ENCODE data around the gene OR51M1.
"Not testable (repeated sequence)": the region's sequence is repeated elsewhere in the genome, so short reads cannot be mapped to it uniquely, and the experiment has no call there.

OR51M1 gene, protein sequence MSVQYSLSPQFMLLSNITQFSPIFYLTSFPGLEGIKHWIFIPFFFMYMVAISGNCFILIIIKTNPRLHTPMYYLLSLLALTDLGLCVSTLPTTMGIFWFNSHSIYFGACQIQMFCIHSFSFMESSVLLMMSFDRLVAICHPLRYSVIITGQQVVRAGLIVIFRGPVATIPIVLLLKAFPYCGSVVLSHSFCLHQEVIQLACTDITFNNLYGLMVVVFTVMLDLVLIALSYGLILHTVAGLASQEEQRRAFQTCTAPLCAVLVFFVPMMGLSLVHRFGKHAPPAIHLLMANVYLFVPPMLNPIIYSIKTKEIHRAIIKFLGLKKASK

DNA sequence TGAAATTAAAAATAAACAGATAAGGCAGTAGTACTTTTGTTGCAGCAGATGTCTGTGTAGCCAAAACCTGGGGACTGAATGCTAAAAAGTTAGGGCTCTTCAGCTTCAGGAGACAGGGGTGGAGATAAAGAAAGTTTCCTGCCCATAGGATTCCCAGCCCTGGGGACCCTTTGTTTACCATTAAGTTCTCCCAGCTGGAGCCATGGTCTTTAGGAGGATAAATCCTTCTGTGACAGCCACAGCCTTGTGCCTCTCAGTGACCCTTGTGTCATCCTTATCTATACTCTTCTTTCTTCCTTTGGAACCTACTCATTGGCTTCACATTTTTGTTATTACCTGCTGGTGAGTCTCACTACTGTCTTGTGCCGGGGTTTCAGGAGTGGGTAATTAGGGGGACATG is at the start of gene OR51M1:
Gene OR51M1 (plus strand): TSS at position 237 of the 400 bp plus-strand sequence. CDS start 5,587 bp downstream, outside the sequence.
- DNase-seq = no peak

DNA sequence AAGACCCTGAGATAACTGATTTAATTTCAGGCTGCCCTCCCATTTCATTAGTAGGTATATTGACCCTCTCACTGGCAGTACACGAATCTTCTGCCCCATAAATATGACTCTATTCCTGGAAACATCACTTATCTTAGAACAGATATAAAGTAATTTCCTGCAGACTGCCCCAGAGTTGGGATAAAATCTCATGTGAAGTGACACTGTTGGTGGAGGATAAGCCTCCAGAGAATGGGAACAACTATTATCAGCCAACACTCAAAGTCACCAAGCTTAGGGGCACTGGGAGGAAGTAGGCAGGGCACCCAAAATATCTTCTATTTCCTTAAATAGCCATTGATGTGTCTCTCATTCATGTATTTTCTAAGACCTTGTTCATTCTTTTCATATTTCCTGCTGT is 48.4 kb upstream of the OR51M1 start:
- no peak for DNase-seq

DNA sequence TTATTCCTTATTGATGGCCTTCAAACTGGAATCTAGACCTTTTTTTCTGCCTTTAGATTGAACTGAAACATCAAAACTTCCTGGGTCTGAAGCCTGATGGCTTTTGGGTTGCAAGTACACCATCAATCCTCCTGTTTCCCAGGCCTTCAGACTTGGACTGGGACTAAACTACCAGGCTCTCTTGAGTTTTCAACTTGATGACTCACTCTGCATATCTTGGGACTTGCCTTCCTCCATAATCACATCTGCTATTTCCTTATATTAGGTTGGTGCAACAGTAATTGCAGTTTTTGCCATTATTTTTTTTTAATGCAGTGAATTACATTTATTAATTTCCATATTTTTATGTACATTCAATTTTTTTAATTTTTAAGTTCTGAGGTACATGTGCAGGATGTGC is 47.3 kb upstream of the OR51M1 start:
- no peak for DNase-seq

DNA sequence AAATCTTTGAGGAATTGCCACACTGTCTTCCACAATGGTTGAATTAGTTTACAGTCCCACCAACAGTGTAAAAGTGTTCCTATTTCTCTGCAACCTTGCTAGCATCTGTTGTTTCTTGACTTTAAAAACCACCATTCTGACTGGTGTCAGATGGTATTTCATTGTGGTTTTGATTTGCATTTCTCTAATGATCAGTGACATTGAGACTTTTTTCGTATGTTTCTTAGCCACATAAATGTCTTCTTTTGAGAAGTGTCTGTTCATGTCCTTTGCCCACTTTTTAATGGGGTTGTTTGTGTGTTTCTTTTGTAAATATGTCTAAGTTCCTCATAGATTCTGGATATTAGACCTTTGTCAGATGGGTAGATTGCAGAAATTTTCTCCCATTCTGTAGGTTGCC is 46.4 kb upstream of the OR51M1 start:
- not testable (repeated sequence) for DNase-seq

DNA sequence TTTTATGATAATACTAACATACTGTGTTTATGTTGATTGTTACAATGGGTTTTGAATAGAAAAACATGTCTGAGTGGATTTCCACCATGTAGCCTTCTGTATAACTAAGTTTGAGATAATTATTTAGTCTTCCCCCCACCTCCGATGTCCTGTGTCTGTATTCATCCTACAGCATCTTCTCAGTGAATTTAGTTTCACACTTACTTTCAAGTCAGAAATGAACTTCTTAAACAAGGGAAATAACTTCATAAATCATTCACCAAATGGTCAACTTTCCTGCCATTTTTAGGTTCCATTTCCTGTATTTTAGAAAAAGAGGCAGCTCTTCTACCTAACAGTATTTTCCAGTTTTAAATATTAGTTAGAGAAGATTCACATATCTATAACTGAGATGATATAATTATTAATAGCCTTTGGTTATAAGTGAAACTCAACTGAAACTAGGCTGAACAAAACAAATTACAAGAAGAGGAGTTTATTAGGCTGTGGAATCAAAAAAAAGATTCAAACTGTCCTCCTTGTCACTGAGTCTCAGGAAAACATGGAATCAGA is 43.8 kb upstream of the OR51M1 start:
- no peak for DNase-seq

DNA sequence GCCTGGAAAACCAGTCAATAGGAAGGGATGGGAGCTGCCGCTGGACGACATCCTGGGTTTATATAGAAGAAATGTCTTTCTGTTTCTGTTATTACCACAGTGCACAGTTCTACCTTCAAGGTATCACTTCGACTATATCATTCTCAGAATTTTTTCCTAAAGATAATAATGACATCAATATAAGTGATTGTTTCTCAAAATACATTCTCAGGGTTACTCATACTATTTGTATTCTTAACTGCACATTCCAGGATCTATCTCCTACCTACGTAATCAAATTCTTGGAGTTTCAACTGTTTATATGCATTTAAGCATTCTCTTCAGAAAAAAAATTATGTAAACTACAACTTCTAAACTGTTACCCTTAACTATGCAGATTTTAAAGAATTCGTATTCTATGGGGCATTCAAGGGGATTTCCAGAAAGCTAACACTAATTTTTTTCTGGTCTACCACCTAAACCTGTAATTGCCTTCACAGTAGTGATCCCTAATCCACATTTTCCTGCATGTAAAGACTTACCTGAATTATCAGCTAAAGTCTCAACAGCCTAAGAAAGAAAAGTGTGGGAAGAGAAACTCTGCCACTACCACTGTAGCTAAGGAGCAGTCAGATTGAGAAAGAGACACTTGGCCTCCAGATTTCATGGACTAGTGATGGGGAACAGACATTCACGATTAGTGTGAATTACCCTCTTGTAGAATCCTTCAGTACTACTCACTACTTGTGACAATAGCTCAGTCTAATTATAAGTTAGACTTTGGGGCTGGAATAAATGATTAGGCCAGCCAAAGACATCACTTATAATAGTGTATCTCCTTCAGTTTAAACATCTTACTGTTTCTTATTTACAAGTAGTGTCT is 39.9 kb upstream of the OR51M1 start, which contains the start of gene OR51B5:
Gene OR51B5 (minus strand): TSS at position 51 of the 862 bp plus-strand sequence. CDS start 0 bp downstream, at position 51.
- no peak for DNase-seq

DNA sequence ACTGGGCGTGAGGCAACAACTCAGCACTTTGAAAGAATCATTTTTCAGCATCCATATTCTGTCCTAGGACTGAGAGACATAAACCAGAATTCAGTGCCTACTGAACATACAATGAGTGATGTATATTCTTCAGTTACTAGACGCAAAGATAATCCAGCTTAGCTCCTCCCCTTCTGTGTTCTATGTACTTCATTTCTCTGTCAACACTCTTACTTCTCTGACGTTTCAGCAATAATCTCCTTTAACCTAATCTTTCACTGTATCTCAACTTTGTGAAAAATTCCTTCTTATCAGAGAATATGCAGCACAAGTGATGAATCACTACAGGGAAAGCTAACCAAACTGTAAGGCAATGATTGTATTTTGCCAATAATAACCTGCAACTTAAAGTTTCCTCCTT is 37.8 kb upstream of the OR51M1 start:
- no peak for DNase-seq

DNA sequence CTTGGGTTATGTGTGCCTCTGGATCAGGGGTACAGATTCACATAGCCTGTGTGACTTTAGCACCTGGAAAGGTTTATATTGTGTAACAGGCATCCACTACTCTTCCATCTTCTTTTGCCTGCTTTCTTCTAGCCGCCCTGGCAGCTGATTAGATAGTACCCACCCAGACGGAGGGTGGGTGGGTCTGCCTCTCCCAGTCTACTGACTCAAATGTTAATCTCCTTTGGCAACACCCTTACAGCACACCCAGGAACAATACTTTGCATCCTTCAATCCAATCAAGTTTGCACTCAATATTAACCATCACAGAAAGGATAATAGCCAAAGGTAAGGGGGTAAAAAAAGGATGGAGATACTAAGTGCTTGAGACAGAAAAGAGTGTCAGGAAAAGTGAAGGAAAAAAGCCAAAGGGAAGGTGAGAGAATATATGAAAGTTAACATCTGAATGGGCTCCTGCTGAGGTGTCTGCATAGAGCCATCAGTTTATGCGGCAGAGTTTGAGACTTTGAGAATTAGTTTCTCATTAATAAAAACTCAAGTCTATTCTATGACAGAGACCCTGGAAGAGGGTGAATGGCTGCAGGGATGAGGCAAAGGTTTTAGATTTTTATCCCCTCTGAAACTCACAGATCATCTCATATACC is 34.9 kb upstream of the OR51M1 start:
- no peak for DNase-seq

DNA sequence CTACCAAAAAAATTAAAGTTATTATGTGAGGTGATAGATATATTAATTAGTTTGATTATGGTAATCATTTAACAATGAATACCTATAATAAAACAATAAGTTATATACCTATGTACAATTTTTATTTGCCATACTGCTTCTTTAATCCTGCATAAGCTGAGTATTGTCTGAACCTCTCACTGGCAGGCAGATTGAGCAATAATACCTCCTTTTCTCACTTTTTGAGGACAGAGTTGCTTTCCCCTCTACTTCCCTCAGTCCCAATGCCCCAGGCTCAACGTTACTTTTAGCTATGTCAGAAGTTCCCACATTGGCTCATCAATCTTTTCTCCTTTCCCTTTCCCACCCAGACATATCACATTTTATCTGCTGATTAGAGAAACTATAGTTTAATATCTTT is 34.1 kb upstream of the OR51M1 start:
- DNase-seq = no peak

DNA sequence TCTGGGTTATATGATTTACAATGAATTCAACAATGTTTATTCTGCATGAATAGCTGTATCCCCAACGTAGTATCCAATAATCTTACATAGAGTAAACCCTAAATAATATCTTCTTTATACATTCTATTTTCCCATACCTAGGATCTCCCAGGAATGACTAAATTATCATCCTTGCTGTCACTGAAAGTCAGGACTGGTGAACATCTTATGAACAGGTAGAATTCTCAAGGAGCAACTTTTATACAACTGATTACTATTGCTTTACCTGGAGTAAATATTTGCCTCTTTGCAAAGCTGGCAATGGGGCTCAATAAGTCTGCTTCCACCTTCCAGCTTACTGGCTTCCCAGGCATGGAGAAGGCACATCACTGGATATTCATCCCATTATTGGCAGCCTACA is 32.4 kb upstream of the OR51M1 start, which contains the start of gene OR51B6:
Gene OR51B6 (plus strand): TSS at position 301 of the 400 bp plus-strand sequence. CDS start 0 bp downstream, at position 301.
- DNase-seq = no peak

DNA sequence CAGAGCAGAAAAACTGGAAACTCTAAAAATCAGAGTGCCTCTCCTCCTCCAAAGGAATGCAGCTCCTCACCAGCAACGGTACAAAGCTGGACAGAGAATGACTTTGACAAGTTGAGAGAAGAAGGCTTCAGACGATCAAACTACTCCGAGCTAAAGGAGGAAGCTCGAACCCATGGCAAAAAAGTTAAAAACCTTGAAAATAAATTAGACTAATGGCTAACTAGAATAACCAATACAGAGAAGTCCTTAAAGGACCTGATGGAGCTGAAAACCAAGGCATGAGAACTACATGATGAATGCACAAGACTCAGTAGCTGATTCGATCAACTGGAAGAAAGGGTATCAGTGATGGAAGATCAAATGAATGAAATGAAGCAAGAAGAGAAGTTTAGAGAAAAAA is 27.6 kb upstream of the OR51M1 start:
- not testable (repeated sequence) for DNase-seq

DNA sequence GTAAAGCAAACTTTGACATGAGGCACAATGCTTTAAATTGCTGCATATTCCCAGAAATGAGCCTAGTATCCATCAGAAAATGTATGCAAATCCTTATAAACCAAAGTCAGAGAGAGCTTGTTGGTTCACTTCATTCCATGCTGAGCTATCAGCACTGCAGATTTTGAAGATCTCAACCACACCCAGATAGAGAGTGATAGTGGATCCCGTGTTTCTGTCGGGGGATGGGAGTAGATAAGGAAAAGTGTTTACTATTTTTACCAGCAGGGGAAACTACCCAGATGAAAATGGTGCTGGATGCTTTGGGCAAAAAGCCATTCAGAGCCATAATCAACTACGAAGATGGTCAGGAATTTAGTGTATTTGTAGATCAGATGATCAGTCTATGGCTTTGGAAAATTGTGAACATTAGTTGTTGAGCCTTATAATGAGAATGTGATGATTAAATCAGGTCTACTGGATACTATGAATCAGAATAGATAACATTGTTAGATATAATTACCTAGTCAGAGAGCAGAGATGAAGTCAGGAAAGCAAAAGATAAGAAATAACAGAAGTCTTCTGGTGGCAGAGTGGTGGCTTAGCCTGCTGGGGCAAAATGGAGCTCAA is 21.5 kb upstream of the OR51M1 start:
- no peak for DNase-seq

DNA sequence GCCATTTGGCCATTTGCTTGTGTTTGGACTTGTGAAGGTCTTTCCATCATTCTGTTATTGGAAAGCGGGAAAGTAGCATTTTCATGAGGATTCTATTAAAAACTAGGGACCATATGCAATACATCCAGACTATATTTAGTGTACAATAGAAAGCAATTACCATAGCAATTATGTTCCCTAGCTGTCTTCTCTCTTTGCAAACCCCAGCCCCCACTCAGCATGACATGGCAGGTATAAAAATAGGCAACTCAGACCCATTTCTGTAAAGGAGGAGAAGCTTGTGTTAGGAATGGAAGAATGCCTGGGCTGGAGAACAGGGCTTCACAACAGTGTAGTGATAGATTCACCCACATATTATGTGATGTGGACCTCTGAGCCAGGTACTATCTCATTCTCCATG is 19.9 kb upstream of the OR51M1 start:
- DNase-seq = peak in 1 of 3 experiments; percentile 9

DNA sequence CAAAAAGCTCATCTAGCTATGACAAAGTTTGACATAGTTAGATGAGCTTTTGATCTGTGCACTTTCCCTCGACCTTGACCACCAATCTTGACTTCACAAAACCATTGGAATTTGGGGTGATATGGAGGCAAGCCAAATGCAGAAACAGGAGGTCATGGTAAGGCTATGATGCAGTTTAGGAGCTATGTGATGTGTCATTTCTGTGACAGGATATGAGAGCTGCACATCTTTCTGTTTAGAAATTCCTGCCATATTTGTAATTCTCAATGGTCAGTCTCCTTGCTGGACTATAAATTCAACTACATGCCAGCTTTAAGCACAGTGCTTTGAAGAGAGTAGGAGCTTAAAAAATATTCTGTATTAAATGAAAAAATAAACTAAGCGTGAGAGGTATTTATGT is 19.4 kb upstream of the OR51M1 start:
- DNase-seq = no peak

DNA sequence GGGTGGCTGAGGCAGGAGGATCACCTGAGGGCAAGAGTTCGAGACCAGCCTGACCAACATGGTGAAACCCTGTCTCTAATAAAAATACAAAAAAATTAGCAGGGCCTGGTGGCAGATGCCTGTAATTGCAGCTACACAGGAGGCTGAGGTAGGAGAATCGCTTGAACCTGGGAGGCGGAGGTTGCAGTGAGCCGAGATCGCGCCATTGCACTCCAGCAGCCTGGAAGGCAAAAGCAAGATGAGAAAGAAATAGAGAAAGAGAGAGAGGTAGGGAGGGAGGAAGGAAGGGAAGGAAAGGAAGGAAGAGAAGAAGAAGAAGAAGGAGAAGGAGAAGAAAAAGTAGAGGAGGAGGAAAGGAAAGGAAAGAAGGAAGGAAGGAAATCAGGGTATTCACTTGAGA is 17.2 kb upstream of the OR51M1 start:
- not testable (repeated sequence) for DNase-seq

DNA sequence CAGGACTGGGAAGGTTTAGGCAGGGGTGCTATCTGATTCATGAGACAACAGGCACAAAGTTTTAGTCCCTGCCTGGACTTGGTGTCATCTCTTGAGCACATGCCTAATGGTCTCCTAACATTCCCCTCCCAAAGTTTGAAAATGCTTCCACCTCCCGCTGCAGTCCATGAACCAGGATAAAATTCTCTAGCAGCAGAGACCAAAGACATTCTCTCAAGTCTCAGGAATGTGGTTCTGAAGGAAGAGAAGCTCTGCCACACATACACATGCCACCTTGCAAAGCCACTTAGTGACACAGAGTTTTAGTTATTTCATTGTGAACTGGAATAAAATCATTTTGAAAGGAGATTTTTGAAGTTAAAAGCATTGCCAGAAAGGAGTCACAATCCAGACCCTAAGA is 16.8 kb upstream of the OR51M1 start:
- no peak for DNase-seq

DNA sequence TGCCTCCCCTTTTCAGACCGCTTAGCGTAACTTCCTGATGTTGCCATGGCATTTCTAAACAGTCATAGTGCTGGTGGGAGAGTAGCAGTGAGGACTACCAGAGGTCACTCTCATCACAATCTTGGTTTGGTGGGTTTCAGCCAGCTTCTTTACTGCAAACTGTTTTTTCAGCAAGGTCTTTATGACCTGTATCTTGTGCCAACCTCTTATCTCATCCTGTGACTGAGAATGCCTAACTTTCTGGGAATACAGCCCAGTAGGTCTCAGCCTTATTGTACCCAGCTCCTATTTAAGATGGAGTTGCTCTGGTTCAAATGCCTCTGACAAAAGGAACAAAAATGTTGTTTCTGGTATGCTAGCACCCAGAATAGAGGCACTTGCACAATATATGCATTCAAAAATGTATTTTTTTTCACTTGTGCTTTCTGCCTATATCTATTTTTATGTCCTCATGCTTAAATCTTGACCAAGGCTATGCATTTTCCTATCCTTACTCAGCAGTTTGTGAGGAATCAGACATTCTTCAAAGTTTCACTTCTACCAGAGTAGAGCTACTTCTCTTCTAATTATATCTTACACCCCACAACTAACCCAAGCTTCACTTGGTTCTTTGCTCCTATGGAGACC is 16.1 kb upstream of the OR51M1 start:
- DNase-seq = peak in 1 of 3 experiments; percentile 0

DNA sequence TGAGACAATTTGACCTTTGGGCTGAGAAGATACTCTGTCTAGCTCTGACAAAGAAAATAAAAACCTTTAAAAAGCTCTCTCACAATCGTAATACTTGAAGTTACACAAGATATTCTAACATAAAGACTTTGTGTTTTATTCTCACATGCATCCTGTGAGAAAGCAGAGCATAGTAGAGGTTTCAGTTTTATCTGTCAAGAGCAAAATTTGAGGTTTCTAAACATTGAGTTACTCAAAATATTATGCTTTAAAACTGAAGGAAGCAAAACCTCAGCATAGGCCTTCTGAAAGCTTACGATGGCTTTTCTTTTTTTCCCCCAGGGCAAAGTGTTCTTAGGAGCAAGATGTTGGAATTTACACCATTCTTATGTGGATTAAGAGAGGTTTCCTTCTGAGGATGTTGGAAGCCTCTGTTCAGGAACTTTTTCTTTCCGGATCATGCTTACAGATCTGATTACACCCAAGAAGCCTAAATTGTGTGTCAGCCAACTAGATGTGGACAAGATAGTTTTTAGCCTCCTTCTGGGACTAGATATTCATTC is 15.0 kb upstream of the OR51M1 start:
- no peak for DNase-seq

DNA sequence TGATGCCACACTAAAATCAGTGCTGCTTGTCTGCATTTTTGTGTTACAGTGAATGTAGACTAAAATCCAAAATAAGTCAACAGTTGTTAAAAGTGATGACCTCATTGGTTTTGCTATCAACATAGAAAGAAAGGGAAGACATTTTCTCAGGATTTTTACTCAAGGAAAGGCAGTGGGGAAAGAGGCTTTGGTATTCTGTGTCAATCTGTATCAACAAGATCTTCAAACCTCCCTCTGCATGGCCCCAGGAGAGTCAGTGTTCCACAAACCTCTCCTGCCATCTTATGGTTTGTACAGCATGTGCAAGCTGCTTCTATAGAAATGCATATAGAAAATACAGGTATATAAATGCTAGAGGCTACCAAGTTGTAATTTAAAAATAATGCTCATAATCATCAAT is 13.8 kb upstream of the OR51M1 start:
- DNase-seq = peak in 1 of 3 experiments; percentile 8

DNA sequence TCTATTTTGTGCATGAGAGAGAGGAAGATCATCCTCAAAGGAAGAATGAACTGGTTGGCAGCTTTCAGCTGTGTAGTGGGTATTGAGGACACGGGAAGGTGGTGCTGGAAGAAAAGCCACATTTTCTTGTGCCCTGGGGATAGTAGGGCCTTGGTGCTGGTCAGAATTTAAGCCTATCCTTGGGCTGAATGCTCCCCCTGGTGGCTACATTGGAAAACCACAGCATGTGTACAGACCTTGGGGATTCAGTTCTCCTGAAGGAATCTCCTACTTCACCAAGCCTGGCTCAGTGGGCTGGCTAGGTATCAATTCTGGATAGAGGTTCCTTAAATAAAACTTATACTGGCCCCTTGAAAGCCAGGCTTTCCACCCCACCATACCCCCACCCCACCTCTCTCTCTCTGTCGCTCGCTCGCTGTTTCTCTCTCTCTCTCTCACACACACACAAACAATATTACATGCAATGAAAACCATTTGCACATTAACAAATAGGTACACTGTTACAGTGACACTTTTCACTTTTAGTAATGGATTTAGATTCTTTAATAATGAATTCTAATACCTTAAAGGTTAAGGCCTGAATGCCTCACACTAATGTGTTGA is 2.8 kb upstream of the OR51M1 start:
- DNase-seq = peak; percentile 34 to 66 (median 36)

DNA sequence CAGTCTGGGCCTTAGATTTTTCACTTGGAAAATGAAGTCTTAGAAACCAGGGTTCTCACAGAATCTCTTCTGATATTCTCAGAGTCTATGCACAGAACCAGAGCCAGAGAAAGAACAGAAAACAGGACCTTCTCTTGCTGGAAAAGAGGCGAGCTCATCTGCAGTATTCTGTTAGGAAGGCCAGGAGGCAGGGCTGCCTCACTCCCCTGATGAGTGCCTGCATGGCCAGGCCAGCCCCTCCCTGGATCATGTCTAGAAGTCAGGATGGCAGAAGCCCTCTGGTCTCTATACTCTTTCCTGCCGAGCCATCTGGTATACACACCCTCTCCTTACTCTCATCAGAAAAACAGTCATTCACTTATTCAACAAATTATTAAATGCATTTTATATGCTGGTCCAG is 723 bp downstream of the OR51M1 start:
- no peak for DNase-seq

Measured in NCI-H1417 (cell line).